ENCODE results near the gene FRMPD2. TPM values are rescaled to one million over a fixed set of nuclear protein-coding genes. Genes with fewer than 3 reads are reported as not detected.

FRMPD2 gene, protein sequence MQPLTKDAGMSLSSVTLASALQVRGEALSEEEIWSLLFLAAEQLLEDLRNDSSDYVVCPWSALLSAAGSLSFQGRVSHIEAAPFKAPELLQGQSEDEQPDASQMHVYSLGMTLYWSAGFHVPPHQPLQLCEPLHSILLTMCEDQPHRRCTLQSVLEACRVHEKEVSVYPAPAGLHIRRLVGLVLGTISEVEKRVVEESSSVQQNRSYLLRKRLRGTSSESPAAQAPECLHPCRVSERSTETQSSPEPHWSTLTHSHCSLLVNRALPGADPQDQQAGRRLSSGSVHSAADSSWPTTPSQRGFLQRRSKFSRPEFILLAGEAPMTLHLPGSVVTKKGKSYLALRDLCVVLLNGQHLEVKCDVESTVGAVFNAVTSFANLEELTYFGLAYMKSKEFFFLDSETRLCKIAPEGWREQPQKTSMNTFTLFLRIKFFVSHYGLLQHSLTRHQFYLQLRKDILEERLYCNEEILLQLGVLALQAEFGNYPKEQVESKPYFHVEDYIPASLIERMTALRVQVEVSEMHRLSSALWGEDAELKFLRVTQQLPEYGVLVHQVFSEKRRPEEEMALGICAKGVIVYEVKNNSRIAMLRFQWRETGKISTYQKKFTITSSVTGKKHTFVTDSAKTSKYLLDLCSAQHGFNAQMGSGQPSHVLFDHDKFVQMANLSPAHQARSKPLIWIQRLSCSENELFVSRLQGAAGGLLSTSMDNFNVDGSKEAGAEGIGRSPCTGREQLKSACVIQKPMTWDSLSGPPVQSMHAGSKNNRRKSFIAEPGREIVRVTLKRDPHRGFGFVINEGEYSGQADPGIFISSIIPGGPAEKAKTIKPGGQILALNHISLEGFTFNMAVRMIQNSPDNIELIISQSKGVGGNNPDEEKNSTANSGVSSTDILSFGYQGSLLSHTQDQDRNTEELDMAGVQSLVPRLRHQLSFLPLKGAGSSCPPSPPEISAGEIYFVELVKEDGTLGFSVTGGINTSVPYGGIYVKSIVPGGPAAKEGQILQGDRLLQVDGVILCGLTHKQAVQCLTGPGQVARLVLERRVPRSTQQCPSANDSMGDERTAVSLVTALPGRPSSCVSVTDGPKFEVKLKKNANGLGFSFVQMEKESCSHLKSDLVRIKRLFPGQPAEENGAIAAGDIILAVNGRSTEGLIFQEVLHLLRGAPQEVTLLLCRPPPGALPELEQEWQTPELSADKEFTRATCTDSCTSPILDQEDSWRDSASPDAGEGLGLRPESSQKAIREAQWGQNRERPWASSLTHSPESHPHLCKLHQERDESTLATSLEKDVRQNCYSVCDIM (N-terminal part only)
- 3.4 TPM for total RNA-seq

- no peak for DNase-seq (ENCODE audit: low spot score)
Measured at GRCh38 chr10:48274636-48275035, at the start of gene FRMPD2. Gene FRMPD2 (minus strand): TSS chr10:48274696. CDS start chr10:48274567, 129 bp downstream.

DNA sequence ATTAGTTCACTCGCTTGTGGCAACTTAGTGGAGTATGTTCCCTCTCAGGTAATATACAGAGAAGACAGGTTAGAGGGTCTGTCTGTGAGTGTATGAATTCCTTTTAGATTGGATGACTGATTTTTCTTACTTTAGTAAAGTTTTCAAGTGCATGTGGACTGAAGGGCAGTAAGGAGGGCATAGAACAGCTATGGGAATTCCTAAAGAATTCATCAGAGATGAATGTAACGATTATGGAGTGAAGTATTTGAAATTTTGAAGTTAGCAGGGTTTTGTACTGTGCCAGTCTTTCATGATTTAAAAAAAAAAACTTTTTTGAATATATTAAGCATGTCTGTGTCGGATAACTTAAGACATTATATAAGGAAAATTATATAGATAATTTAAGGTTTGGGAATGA, 47.5 kb upstream of the FRMPD2 start:
- DNase-seq (ENCODE audit: low spot score): no peak

DNA sequence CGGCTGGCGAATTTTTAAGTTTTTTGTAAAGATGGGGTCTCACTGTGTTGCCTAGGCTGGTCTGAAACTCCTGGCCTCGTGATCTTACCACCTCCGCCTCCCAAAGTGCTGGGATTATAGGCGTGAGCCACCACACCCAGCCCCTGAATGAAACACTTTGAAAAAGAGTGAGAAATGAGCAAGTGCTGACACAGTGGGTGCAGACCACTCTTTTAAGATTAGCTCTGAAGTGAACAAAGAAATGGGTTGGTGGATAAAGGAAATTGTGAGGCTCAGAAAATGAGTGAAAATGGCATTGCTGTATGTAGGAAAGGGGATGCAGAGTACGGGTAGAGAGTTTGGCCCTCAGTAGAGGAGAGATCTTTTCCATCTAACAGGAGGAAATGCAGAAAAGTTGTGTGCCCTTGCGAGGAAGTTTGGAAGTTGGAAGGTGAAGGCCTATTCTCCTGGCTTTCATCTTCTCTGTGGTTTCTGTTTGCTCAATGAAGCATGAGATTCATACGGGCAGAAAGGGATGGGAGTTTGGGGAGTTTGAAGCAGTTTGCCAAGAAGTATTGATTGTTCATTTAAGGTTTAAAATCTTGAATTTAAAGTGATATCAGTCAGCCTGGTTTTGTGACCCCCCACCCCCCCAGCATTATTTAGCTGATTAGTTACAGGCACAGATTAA, 43.0 kb upstream of the FRMPD2 start:
- no peak for DNase-seq (ENCODE audit: low spot score)

- DNase-seq (ENCODE audit: low spot score): no peak
Measured at GRCh38 chr10:48316236-48316635, 41.7 kb upstream of the FRMPD2 start.

DNA sequence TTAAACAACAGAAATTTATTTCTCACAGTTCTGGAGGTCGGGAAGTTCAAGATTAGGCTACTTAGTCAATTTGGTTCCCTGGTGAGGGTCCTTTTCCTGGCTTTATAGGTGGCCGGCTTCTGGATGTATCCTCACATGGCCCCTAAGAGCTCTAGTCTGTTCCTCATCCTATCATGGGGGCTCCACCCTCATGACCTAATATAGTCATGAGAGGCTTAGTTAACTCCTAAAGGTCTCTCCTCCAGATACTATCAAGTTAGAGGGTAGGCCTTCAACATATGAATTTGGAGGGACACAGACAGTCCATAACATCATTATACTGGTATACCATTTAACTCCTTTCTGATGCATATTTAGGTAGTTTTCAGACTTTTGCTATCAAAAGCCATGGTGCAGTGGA, 39.6 kb upstream of the FRMPD2 start:
- no peak for DNase-seq (ENCODE audit: low spot score)

DNA sequence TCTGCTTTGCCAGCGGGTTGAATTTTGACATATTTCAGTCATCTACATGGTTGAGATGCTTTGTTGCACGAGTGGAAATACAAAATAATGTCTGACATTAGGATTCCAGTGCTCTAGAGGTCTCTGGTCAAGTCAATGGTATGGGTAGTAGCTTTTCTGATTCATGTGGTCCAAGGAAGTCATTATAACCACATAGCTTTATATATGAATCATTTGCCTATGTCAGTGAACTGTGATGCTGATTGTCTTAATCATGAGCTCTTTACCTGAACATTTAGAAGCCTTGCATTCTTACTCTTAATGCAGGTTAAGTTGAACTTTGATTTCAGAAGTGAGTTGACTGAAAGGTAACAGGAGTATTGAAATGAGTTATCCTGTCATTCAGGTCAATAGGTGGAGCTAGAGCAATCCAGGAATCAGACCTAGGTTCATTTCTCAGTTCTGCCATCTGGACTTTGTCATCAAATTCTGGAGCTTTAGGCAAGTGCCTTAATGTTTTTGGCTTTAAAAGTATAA, 35.3 kb upstream of the FRMPD2 start:
- no peak for DNase-seq (ENCODE audit: low spot score)

GRCh38 chr10:48307711-48308018, 33.2 kb upstream of the FRMPD2 start:
- no peak for DNase-seq (ENCODE audit: low spot score)

DNA sequence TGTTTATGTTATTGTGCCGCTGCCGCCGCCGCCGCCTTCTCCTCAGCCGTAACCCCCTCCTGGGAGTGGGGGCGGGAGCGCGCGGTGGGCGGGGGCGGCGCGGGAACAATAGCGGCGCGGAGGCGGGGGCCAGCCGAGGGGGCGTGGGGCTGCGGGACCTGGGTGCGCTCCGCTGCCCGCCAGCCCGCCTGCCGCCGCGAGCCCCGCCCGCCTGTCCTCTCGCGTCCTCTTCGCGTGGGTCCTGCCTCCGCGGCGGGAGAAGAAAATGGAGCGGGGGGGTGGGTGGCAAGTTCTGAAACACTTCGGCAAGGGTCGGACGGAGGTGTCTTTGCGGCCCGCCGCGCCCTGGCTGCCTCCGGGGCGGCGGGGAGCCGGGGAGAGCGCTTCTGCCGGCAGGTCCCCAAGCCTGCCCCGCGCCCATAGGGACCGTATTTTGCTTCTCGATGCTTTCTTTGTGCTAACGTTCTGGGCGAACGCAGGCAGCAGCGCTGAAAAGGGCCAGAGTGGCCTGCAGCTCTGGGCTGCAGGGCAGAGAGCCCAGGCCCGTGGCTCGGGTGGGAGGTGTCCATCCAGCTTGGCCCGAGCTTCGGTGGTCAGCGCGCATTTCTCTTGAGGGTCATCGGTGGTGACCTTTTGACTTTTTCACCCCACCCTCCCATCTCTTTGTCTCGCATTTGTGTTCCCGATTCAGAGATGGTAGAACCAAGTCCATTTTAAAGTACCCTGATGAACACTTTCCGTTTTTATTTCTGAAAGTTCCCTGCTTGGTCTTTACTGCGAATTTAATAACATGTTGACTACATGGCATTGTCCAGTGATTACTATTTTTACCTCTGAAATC, 32.6 kb upstream of the FRMPD2 start:
- DNase-seq (ENCODE audit: low spot score): peak; percentile 55

- DNase-seq (ENCODE audit: low spot score): peak; percentile 90
Measured at GRCh38 chr10:48306265-48306869, 31.9 kb upstream of the FRMPD2 start, which contains the start of gene MAPK8. Gene MAPK8 (plus strand): TSS chr10:48306677. CDS start chr10:48401661, 94,984 bp downstream.

DNA sequence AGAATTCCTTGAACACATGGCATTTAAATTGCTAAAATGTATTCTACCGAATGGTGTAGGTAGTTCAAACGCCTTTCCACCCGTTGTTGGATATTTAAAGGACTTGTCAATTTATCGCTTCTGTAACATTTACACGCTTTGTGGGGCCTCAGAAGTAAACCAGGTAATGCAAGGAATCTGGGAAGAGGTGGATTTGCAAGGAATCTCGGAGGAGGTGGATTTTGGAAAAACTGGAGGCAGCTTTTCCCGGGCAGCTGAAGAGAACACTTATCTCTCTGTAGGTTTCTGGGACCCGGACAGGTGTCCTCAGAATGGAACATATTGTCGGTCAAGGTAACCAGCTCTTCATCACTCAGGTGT, 31.4 kb upstream of the FRMPD2 start:
- no peak for DNase-seq (ENCODE audit: low spot score)

GRCh38 chr10:48302515-48303476, 28.3 kb upstream of the FRMPD2 start:
- no peak for DNase-seq (ENCODE audit: low spot score)

GRCh38 chr10:48300556-48300955, 26.1 kb upstream of the FRMPD2 start:
- no peak for DNase-seq (ENCODE audit: low spot score)

- DNase-seq (ENCODE audit: low spot score): no peak
Measured at GRCh38 chr10:48299692-48300091, 25.2 kb upstream of the FRMPD2 start.

DNA sequence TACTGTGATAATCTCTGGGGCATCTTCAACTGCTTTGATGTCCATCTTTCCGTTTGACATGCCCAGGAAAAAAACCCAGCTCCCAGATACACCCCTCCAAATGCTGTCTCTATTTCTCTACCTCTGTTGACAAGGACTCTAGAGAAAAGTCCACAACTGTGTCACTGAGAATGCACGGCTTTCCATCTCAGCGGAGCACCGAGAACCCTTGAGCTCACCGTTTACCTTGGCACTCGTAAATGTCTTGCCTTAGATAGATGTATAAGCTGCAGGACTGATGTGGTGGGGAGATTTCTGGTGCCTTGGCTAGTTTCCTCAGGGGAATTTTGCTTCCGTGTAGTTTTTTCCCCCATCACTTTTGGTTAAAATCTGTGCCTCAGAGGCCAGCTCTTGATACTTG, 24.6 kb upstream of the FRMPD2 start:
- DNase-seq (ENCODE audit: low spot score): no peak

DNA sequence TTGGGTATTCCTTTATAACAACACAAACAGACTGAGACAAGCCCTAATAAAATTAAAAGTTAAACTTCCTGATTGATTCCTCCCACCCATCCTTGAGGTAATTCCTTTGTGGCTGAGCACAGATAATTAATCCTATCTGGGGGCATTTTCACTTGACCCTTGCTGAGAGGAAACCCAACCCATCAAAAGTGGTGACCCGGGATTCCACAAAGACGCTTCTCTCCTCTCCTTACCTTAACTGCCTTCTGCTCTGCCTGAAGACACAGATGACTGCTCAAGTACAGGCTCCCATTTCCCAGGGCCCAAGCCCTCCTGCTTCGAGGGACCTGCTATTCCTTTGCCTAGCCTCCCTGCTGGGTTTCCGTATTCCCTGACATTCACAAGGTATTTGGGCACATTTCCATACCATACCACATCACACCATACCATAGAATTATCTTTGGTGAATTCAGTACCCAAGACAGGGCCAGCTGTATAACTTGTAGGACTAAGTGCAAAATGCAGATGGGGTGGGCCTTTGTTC, 22.1 kb upstream of the FRMPD2 start:
- no peak for DNase-seq (ENCODE audit: low spot score)

DNA sequence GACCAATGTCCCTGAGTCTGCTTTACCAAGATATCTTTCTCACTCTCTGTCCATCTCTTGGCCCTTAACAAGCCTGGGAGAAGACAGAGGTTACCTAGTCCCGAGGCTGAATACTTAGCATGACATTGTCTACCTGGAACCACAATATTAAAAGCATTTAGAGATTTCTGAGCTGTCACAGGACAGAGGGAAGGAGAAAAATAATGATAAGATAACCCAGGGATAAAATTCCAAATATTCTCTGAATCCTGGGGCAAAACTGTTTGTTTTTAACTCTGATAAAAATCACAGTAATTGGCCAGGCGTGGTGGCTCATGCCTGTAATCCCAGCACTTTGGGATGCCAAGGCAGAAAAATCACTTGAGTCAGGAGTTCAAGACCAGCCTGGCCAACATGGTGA, 19.9 kb upstream of the FRMPD2 start:
- no peak for DNase-seq (ENCODE audit: low spot score)

- no peak for DNase-seq (ENCODE audit: low spot score)
Measured at GRCh38 chr10:48292616-48293015, 18.1 kb upstream of the FRMPD2 start.

DNA sequence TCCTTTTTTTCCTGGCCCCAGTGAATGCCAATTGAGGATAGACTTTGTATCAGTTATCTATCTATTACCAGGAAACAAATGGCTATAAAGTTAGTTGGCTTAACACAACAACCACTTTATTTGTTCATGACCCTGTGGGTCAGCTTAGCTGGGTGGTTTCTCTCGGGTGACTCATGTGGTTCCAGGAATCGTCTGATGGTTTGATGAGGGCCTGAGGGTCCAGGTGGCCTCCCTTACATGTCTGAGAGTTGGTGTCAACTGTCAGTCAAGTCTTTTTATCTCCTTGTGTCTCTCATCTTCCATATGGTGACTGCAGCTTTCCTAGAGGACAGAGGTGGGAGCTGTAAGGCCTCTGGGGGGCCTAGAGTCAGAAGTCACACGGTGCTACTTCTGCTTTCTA, 16.7 kb upstream of the FRMPD2 start:
- no peak for DNase-seq (ENCODE audit: low spot score)

DNA sequence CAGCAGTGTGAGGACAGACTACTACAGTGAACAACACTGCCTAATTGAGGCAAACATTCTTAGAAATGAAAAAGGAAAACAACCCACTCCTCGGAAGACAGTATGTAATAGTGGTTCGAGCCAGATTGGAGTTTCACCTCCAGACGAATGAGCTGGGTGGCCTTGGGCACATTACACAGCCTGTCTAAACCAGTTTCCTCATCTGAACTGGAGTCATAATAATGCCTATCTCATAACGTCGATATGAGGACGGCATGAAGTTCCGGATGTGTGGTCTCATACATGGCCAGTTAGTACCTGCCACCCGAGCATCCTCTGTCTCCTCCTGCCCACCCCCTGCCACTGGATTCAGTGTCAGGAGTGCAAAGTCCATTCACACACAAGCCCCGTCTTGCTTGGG, 15.8 kb upstream of the FRMPD2 start:
- no peak for DNase-seq (ENCODE audit: low spot score)

Measured in ureter (tissue), 1 donor.